ENCODE results near the gene FLRT1.

DNA sequence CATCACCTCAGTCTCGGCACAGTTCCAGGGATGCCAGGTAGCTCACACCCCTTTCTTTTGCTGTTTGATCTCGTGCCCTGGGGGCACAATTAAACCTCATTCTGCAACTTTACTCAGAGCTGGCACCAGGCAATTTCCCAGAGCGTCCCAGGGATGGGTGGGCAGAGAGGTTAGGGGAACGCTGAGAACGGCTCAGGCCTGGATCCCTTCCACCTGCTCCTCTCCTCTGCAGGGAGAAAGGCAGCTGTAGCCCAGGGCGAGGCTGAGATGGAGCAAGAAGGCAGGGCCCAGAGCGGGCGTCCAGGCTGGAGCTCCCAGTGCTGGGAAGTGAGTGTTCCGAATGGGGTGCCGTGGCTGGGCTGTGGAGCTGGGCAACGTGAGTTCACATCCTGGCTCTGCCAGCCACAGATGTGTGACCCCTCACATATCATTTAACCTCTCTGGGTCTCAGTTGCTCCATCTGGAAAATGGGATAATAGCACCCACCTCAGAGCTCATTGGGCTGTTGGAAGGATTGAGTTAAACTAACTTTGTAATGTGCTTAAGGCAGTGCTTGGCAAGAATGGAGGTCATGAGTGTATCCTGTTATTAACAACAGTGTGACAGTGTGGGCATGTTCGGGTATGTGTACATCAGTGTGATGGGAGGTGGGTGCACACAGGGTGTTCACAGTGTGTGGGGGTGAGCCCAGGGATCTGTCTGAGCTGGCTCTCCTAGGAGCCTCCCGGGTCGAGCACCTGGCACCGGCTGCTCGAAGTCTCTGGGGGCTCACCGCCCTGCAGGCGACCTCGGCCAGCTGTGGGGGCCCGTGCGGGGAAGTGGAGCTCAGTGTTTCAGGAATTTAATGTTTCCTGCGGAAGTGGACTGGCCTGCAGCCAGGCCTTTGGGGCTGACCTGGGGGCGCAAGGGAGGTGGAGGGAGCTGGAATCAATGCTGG lies 34.0 kb upstream of the FLRT1 start:
- TF ChIP-seq, protein P1, sequence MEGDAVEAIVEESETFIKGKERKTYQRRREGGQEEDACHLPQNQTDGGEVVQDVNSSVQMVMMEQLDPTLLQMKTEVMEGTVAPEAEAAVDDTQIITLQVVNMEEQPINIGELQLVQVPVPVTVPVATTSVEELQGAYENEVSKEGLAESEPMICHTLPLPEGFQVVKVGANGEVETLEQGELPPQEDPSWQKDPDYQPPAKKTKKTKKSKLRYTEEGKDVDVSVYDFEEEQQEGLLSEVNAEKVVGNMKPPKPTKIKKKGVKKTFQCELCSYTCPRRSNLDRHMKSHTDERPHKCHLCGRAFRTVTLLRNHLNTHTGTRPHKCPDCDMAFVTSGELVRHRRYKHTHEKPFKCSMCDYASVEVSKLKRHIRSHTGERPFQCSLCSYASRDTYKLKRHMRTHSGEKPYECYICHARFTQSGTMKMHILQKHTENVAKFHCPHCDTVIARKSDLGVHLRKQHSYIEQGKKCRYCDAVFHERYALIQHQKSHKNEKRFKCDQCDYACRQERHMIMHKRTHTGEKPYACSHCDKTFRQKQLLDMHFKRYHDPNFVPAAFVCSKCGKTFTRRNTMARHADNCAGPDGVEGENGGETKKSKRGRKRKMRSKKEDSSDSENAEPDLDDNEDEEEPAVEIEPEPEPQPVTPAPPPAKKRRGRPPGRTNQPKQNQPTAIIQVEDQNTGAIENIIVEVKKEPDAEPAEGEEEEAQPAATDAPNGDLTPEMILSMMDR (IDR thresholded peaks at IDR 0.05 in 4 of 5, conservative IDR thresholded peaks at IDR 0.05 in 1 of 5): no peak
- no peak for TF ChIP-seq POLR2A (IDR thresholded peaks at IDR 0.05)

All from gastrocnemius medialis (tissue), 4 donors.